SKM-1 treated with dmso at 0.1 percent for 144 hours (cell line): ENCODE measurements around the gene PLOD2.

ENCODE experiments used
- DNase-seq: peaks from one replicate; lab custom pipeline; 2025; ENCODE audit not compliant: unreplicated experiment; lab: John Stamatoyannopoulos, UW

The PLOD2 gene

DNA sequence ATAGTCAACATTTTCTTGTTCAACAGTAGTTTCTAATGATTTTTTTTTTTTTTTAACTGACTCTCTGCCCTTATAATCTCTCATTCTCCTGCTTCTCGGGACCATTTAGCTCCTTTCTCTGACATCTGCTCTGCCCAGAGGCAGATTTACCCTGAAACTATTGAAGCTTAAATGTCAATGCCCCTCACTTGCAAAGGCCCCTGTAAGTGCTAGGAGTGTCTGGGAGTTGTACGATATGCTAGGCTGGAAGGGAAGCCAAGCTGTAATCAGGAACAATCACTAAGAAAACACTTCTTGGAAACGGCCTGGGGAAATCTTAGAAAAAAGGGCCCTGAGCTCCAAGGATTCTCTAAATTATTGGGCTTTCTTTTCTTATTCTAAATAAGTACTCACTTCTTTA is 5.8 kb upstream of the PLOD2 start:
- no peak for DNase-seq

DNA sequence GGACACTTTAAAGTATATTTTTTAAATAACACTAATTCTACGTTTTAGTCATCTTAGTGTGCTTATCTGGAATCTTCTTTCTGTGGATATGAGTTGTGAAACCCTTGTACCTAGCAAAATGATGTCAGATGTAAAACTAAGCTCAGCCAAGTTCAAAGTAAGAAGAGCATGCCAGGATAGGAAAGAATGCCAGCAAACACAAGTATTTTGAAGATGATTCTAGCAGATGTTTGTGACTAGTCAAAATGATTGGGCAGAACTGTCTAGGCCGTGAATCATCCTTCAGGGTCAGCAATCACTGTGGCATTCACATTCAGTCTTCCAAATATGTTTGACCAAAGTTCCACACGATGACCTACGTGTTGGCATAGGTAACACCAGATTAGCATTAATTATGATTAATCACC is 5.4 kb upstream of the PLOD2 start:
- DNase-seq, result no peak

DNA sequence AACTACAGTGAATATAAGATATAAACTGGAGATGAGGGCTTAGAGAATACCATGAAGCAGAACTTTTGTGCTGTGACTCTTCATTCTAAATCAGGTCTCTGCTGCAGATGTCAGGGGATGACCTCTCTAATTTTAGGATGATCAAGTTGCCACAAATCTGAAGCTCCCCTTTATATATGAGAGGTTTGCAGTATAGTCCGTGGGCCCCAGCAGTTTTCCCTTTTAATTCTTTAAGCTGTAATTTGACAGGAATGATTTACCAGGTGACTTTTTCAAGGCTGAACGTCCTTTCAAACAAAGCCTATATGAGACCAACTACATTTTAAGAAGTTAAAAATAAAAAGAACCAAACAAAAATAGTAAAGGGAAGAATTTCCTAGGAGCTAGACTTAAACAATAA is 4.9 kb upstream of the PLOD2 start:
- no peak for DNase-seq

DNA sequence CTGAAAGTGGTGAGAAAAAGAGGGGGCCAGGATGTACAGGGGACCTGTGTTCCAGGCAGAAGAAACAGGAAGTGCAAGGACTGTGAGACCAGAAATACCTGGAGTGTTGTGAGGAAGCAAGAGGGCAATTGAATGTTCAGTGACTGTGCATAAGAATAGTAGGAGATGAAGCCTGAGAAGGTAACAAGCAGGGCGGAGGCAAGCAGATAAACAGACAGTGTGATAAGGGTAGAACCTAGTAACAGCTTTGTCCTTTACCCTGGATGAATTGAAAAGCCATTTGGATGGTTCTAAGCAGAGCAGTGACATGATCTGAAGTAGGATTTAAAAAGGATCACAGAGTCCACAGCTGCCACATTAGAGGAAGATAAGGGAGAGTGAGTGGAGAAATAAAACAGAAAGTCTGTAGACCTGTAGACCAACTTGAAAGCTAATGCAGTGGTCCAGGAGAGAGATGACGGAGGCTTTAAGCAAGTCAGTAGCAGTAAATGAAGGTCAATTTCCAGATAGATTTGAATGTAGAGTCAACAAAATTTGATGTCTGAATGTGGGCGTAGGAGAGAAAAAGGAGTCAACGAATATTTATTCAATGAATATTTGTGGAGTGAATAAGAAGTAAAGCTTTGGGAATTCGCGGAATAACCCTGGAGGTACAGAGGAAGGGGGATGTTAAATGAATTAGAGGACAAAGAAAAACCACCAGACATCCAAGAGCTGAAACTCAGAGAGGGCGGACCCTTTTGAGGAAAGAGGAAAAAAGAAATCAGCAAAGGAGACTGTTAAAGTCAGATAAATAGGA is 4.2 kb upstream of the PLOD2 start:
- no peak for DNase-seq

DNA sequence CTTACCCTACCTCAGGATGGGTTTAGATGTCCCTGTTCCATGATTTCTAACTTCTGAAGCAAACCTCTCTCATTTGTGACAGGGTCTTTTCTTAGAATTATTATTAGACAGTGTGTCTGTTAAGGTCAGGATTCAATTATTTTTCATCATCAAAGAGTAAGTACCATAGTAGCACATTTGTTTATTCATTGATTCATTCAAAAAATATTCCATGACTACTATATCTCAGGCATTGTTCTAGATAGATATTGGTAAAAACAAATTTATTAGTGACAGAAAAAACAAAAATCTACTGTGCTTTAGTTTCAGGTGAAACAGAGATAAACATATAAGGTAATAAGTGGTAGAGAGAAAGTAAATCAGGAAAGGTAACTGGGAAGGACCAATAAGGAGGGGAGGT is 3.5 kb upstream of the PLOD2 start:
- DNase-seq, result no peak

DNA sequence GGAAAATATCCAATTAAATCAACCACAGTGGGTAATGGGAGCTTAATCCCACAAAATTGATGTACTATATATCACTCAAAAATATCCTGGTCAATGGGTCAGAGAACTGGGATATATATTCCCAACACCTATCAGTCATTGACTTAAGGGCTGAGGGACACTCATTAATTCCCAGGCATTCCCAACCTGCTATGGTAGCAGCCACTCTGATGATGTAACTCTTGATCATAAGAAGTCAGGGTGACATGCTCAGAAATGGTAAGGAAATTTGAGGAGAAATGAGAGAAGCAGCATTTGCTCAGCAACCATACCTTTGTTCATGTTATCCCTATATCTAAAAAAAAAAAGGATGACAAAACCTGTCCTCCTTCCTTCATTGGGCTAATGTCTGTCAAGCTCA is 3.1 kb upstream of the PLOD2 start:
- no peak for DNase-seq

DNA sequence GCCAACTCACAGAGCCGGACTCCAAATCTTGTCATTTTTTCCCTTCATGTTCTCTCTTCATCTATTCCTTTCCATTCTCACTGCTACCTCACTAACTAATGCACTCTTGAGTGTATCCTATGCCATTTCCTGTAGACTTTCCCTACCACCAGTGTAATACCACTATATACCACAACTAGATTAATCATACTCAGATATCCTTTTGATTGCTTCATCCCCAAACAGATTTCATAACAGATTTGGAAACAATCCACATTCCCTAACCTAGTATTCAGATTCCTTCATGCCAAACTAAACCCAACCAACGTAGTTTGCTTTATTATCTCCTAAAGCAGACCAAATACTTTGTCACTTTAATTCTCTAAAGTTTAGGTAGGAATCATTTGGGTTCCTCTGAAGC is 2.6 kb upstream of the PLOD2 start:
- DNase-seq, result no peak

DNA sequence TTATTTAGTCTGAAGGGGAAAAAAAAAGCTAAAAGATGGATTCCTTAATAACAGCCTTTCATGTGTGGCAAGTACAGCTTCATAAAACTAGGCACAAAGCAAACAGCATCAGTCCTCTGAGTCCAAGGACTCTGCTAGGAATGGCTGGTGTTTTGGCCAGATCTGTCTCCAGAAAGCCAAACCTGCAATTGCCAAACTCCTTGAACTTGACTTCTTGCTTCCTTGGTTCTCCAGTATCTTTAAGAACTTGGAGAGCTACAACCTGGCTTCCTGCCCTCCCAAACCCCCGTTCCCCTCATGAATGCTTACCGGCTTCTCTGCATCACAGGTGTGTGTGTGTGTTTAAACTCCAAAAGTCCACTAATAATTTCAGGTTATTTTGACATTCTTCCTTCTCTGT is 1.6 kb upstream of the PLOD2 start:
- no peak for DNase-seq

DNA sequence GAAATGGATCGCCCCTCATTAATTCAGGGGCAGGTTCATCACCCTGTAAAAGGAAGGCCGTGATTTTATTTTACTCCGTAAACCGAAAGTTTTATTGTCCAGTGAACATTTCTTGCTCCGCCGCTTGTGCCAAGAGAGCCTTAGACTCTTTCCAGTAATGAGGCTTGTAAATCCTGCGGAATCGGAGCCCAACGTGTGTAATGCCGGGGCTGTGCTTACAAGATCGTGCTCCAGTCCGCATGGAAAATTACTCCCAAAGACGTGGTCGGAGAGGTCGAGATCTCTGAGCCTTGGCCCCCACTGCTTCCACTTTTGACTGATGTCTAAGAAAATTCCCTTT is 649 bp upstream of the PLOD2 start:
- DNase-seq, result no peak

DNA sequence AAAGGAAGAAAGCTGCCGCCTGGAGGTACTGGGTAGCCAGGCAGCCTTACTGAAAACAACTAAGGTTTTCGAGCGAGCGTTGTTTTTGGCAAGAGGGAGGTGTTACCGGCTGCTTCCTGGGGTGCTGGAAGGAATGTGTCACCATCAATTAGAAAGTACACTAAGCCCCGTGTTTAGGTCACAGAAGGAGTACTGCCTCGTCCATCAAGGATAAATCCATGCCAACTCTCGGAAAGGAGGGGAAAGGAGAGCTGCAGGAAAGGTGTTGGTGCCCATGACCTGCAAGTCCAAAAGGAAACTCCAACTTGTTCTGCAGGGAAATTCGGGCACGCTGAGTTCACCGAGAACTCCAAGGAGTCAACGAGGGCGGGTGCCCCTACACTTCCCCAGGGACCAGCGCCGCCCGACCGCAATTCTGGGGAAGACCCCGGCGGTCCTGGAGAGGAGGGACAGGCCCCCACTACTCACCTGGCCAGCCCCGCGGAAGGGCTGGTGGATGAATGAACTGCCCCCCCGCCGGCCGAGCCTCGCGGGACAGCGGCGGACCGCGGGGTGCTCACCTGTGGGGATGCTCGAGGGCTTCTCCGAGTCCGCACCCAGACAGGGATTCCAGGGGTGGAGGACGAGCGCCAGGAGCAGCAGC is 542 bp downstream of the PLOD2 start:
- peak; percentile 47 for DNase-seq

DNA sequence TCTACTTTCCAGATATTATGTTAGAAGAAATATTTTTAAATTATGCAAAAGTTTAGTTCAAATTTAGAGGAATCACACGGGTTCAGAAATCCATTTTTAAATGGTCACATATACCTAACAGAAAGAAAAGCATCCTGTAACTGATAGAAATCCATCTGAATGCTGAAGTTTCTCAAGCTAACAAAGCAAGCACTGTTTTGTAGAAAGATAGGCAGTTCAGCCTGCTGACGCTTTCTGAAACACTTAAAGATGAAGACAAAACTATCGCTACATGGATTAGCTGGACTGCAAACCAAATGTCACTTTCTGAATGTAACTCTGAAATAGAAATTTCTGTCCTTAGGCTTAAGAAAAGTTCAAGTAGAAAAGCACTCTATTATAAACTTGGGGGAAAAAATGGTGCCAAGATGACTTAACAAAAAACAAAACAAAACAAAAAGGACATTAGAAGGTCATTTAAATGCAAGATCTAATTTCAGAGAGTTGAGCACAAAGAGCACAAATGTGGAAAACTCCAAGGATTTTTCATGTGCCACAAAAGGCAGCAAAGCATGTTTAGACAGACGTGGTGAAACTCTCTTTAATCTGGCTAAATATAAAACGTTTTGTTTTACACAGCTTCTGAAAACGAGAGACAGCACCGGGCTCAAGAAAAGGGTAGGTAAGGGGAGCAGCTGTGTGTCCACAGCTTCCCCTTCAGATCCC is 1.2 kb downstream of the PLOD2 start:
- no peak for DNase-seq

DNA sequence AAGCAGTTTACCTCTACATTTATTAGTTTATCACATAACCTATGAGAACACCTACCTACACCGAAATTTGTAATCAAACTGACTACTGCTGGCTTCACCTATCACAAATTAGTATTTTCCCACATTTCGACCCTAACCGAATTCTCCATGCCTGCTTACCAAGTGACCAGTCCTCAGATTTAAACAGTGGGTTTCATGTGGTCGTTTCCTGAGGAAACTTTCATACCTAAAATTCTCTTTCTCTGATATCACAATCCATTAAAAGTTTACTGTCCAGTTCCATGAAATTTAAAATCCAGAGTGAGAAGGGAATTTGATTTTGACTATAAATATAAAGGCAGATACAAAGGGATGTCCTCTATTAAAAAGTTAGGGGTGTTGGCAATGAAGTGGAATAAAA is 1.9 kb downstream of the PLOD2 start:
- DNase-seq, result no peak

DNA sequence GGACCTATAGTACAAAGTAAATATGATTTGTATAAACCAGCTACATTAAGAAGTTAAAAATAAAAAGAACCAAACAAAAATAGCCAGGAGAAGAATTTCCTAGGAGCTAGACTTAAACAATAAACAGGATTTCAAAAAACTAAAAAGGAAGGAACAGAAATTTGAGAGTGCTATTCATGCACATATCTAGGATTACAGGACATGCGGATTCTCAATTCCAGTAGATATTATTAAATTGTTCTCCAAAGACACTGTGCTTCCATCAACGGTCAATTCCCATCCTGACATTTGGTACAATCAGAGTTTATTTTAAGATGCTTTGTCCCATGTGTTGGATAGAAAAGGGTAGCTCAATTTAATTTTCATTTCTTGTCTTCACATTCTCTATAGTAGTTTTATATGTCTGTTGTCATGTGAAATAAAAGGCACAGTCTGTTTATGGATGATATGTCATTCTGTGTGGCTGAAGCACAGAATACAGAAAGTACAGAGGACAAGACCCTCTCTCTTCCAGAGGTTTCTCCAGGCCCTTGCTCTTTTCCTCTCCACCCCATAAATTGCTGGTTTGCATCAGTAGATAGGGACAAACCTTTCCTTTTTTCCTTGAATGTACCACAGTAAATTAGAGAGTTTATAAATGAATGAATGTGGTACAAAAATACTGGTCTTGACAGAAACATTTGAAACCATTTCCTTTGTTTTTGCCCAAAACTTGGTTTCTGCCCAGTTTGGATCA is 3.5 kb downstream of the PLOD2 start:
- DNase-seq, result no peak

DNA sequence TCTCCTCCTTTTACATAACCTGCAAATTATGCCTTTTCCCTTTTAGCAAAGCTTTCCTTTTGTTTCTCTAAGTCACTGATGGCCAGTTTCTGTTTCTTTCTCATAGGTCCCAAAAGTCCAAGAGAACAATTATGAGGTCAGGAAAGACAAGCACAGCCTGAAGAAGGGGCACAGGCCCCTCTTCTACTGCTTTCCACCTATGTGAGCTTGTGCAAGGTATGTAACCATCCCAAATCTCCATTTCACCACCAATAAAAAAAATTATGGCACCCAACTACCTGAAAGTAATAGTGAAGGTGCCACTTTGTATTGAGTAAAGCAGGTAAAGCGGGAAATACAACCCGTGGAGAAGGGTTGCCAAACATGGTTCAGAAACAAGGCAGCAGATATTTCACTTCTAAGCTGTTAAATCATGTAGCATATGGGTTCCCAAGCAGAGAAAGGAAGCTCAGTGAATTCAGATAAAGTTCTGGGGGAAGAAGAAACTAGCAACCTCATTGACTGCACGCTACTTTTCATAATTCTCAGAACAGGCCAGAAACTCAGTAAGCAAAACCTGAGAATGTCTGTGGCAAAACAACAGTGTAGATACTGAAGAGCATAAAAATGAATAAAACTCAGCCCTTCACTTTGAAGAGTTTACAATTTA is 4.2 kb downstream of the PLOD2 start:
- DNase-seq, result no peak

DNA sequence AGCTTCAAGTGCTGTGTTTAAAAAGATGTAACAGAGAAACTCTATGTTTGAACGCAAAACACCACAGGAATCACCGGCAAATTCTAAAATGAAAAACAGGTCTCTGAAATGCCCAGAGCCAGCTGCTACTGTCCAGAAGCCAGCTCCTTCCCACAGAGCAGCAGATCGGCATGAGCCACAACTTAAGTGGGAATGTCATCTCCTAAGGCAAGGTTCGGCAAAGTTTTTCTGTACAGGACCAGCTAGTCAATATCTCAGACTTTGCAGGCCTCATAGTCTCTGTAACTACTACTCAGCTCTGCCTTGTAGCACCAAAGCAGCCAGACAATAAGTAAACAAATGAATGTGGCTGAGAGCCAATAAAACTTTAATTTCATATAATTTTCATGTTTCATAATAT is 4.9 kb downstream of the PLOD2 start:
- no peak for DNase-seq

DNA sequence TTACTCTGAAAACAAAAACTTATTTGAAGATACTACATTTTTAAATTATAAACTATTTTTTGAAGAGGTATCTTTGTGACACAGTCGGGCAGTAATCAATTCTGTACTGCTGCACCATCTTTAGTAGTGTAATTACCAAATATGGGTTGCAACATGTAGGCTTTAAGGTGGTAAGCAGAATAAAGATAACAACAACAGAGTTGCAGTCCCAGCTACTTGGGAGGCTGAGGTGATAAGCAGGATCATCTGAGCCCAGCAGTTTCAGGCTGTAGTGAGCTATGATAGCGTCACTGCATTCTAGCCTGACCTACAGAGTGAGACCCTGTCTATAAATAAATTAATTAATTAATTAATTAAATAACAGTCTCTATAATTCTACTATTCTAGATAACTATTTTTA is 6.0 kb downstream of the PLOD2 start:
- DNase-seq, result no peak

DNA sequence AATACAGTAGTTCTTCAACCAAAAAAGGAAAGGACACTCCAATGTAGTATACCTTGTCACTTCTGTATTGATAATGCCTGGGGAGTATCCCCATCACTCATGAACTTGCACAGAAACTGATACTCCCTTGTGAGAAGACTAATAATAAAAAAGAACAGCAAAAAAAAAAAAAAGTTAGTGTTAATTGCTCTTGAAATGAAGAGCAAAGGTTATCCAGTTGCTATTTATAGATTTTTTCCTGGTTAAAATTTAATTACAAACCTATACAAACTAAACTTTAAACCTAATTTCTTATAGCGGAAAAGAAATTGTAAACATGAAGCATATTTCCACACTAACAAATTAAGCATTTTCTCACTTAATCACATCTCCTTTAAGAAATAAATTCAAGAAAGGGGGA is 6.7 kb downstream of the PLOD2 start:
- no peak for DNase-seq

DNA sequence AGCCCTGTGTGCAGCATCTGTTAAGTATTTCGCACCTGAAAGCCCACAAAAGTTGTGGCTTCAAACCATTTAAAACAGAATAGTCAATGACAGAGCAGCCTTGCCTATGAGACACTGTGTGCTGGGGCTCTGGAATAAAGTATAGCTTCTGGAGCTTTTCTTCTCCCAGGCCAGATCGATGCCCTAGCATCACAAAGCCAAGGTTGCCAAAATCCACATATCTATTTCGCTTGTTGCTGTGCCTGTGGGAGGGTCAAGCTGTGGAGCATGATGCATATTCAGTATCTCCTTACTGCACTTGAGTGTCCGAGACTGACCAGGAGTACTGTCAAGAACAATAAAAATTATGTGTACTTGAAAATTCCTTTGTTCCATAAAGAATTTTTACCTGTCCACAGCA is 7.6 kb downstream of the PLOD2 start:
- DNase-seq, result no peak

DNA sequence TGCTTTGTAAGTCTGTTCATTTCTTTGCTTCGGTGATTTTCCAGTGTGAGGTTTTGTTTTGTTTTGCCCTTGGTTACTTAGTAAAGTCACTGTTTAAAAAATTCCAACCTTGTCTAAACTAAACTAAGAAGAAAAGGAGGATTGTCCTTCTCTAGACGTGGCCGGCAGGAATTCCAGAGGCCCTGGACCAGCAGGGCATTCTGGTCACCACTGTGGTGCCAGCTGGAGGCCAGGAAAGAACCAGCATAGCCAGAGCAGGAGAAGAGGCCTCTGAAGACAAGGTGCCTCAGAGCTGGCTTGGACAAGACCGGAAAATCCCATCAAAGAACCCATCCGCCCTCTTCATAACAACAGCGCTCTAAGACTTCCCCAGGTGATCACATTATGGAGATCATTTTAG is 8.2 kb downstream of the PLOD2 start:
- no peak for DNase-seq

DNA sequence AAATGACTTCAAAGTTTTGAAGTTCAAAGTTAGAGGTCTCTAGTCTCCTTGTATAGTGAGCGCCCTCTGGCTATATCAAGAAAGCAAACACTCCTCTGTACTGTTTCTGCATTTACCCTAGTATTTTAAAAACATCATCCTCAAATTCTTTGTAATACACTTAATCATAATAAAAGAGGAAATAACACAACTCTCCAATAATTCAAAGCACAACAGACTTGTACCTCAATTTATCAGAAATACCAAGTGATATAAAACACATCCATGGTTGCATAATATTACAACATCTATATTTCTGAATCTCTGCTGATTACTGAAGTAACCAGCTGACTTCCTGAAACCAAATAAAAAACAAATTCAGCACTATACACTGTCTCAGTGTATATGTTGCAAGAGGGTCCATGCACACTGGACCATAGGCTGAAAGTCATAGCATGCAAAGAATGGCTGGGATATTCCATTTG is 12.5 kb downstream of the PLOD2 start:
- no peak for DNase-seq

DNA sequence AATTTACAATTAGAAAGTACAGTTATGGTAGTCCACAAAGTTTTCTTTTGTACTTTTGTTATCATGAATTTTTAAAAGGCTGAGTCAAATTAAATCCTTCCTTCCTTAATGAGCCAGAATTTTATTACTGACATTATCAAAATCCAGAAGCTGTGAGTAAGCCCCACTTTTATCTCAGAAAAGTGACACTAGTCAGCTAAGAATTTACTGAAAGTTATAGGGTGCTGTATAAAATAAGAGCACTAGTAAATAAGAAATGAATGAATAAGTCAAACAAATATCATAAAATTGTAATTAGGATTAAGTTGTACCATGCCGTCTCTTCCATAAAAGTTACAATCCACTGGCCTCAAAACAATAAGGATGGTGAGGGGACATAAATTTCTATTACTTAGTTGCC is 15.3 kb downstream of the PLOD2 start:
- DNase-seq, result no peak
